Esophagus squamous epithelium (tissue), 4 donors: ENCODE measurements around the gene CTTNBP2NL.

Experiments used
- POLR2A ChIP-seq, 4 donors: fragments of 450-650 bp; IDR thresholded peaks; one replicate each; pipeline ENCODE4 v1.6.1; 2017; ENCODE audit warnings: antibody characterized with exemption in 4 of 4, mild to moderate bottlenecking in 4 of 4, moderate library complexity in 3 of 4
- TF ChIP-seq, protein P1 (sequence below), 6 experiments: fragments of 450-650 bp in 4 of 6; fragments of 200-600 bp in 2 of 6; sonication (generic) in 2 of 6; IDR thresholded peaks; one replicate each; pipeline ENCODE4 v1.5.1; 2016 to 2019; ENCODE audit warnings: antibody characterized with exemption in 6 of 6, mild to moderate bottlenecking in 4 of 6, moderate library complexity in 4 of 6

DNA sequence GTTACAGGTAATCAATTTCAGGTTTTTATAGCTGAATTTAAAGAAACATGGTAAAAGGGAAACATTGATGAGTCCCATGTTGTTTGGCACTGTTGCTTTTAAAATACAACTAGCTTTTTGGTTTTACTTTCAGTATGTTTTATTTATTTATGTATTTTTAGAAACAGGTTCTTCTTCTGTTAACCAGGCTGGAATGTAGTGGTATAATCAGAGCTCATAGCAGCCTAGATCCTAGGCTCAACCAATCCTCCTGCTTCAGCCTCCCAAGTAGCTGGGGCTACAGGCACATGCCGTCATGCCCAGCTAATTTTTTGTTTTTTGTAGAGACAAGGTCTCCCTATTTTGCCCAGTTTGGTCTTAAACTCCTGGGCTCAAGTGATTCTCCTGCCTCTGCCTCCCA, 50.4 kb downstream of the CTTNBP2NL start:
- TF ChIP-seq POLR2A (IDR thresholded peaks at IDR 0.05): no peak
- TF ChIP-seq, protein P1, sequence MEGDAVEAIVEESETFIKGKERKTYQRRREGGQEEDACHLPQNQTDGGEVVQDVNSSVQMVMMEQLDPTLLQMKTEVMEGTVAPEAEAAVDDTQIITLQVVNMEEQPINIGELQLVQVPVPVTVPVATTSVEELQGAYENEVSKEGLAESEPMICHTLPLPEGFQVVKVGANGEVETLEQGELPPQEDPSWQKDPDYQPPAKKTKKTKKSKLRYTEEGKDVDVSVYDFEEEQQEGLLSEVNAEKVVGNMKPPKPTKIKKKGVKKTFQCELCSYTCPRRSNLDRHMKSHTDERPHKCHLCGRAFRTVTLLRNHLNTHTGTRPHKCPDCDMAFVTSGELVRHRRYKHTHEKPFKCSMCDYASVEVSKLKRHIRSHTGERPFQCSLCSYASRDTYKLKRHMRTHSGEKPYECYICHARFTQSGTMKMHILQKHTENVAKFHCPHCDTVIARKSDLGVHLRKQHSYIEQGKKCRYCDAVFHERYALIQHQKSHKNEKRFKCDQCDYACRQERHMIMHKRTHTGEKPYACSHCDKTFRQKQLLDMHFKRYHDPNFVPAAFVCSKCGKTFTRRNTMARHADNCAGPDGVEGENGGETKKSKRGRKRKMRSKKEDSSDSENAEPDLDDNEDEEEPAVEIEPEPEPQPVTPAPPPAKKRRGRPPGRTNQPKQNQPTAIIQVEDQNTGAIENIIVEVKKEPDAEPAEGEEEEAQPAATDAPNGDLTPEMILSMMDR (IDR thresholded peaks at IDR 0.05): no peak
